Measurements from ENCODE around the gene BMP2. TPM values are rescaled to one million over a fixed set of nuclear protein-coding genes. Genes with fewer than 3 reads are reported as not detected.

Gene BMP2
- total RNA-seq, 1 experiment from 2014 or later = 0.84 TPM

- no peak for DNase-seq (ENCODE audit: low read depth)
These were observed 62.1 kb downstream of the BMP2 start for GRCh38 chr20:6829510-6830116.

Measured in RPMI7951 (cell line).